HepG2 (cell line): ENCODE measurements around the gene SFRP4. TPM values are rescaled to one million over a fixed set of nuclear protein-coding genes. Genes with fewer than 3 reads are reported as not detected.
A peak's percentile ranks its signal among the peaks of the same experiment; 100 is the strongest.

Experiments used
- ATAC-seq: fragments of 200-7000 bp; cut with Tn5 transposase; 3 replicates; pipeline ENCODE4 v1.9.1; 2020; ENCODE audit warnings: mild to moderate bottlenecking, moderate library complexity
- BruUV-seq: library from RNA; stranded (reverse); fragments of 400-500 nt; replicated peaks from 2 replicates; lab custom pipeline; 2021; lab: Mats Ljungman, UMichigan
- CTCF ChIA-PET: fragments of 300-600 bp; formaldehyde crosslinking; extraction: SDS; loops from one replicate; lab custom pipeline; 2021; ENCODE audit warnings: low total read pairs, inconsistent platforms, low intra/inter-chr PET ratio; lab: Yijun Ruan, JAX
- POLR2A ChIA-PET: fragments of 350-600 bp; sonication (Branson Sonifier 250); formaldehyde crosslinking; loops from one replicate; lab custom pipeline; 2020; ENCODE audit warnings: antibody characterized with exemption, inconsistent platforms; lab: Yijun Ruan, JAX
- DNase-seq: peaks from one replicate; pipeline ENCODE4 v3.0.0-alpha.2; 2015; ENCODE audit warnings: low spot score
- FAIRE-seq: peaks from 3 replicates; lab custom pipeline; 2011; peaks lifted over from hg19 to GRCh38; lab: Jason Lieb, UNC
- H2AFZ ChIP-seq: one replicate; pipeline ENCODE4 v1.6.1; 2011; ENCODE audit warnings: low read length, inconsistent platforms
- H3K27ac ChIP-seq: fragments of 300-600 bp; 3 replicates; pipeline ENCODE4 v1.8.0; 2011; ENCODE audit warnings: mixed run types, mild to moderate bottlenecking, mixed read lengths, low read length, inconsistent platforms; ENCODE audit not compliant: insufficient read depth; ENCODE audit errors: extremely low read length
- H3K27me3 ChIP-seq, 2 experiments: fragments of 200-600 bp in 1 of 2; 2 replicates in 1 of 2; 3 replicates in 1 of 2; pipeline versions ENCODE4 v1.6.0 to v1.8.0; 2011; ENCODE audit warnings: low read length in 2 of 2, mild to moderate bottlenecking in 2 of 2, moderate library complexity in 2 of 2, inconsistent platforms in 1 of 2; ENCODE audit not compliant: insufficient read depth in 2 of 2, control insufficient read depth in 1 of 2
- H3K36me3 ChIP-seq, 2 experiments: fragments of 200-600 bp in 1 of 2; replicated peaks in 1 of 2; 2 replicates in 1 of 2; 3 replicates in 1 of 2; pipeline versions ENCODE4 v1.5.1 to v1.8.0; 2011; ENCODE audit warnings: low read length in 2 of 2, inconsistent platforms in 1 of 2; ENCODE audit not compliant: insufficient read depth in 2 of 2, control insufficient read depth in 1 of 2
- H3K4me1 ChIP-seq: 2 replicates; pipeline ENCODE4 v1.5.1; 2012; ENCODE audit warnings: low read length, inconsistent platforms; ENCODE audit not compliant: insufficient read depth
- H3K4me2 ChIP-seq: 2 replicates; pipeline ENCODE4 v1.6.0; 2011; ENCODE audit warnings: low read depth, low read length, inconsistent platforms
- H3K4me3 ChIP-seq, 3 experiments: fragments of 200-600 bp in 1 of 3; sonication (generic), shearing (Covaris generic) in 1 of 3; replicated peaks in 1 of 3; 2 replicates each; pipeline ENCODE4 v1.5.1; 2011 to 2016; ENCODE audit warnings: low read length in 3 of 3, inconsistent platforms in 2 of 3, low read depth in 2 of 3, mild to moderate bottlenecking in 2 of 3, control low read depth in 1 of 3, mixed read lengths in 1 of 3; ENCODE audit not compliant: insufficient read depth in 1 of 3
- H3K79me2 ChIP-seq: one replicate; pipeline ENCODE4 v1.6.1; 2011; ENCODE audit warnings: low read length, inconsistent platforms; ENCODE audit not compliant: insufficient read depth
- H3K9ac ChIP-seq: 2 replicates; pipeline ENCODE4 v1.6.0; 2011; ENCODE audit warnings: mild to moderate bottlenecking, low read depth, low read length, inconsistent platforms; ENCODE audit not compliant: insufficient read depth
- H3K9me3 ChIP-seq: 2 replicates; pipeline ENCODE4 v1.5.1; 2012; ENCODE audit warnings: mild to moderate bottlenecking, low read length
- H4K20me1 ChIP-seq: 2 replicates; pipeline ENCODE4 v1.6.0; 2011; ENCODE audit warnings: inconsistent platforms, mild to moderate bottlenecking, low read length, moderate library complexity; ENCODE audit not compliant: insufficient read depth
- ATF7 ChIP-seq, 2 experiments: fragments of 450-650 bp in 1 of 2; sonication (generic) in 1 of 2; formaldehyde crosslinking in 1 of 2; IDR thresholded peaks; 2 replicates each; pipeline versions ENCODE4 v1.4.0 to v1.6.1; 2016 to 2020; ENCODE audit warnings: antibody characterized with exemption in 1 of 2, mild to moderate bottlenecking in 1 of 2, missing genetic modification reagents in 1 of 2
- FOXO4 ChIP-seq: sonication (generic); formaldehyde crosslinking; conservative IDR thresholded peaks from 2 replicates; pipeline ENCODE4 v1.8.1; 2023; ENCODE audit warnings: missing genetic modification reagents
- MAZ ChIP-seq, 2 experiments: sonication (generic) in 1 of 2; formaldehyde crosslinking in 1 of 2; IDR thresholded peaks; 2 replicates each; pipeline versions ENCODE4 v1.5.0 to v1.6.1; 2012 to 2020; ENCODE audit warnings: low read depth in 2 of 2, mild to moderate bottlenecking in 2 of 2, borderline replicate concordance in 1 of 2, improper control_type of control experiment in 1 of 2, low read length in 1 of 2, missing genetic modification reagents in 1 of 2, moderate library complexity in 1 of 2
- RBAK ChIP-seq: sonication (generic); formaldehyde crosslinking; IDR thresholded peaks from 2 replicates; pipeline ENCODE4 v1.5.1; 2020; ENCODE audit warnings: mild to moderate bottlenecking, missing genetic modification reagents
- TAF15 ChIP-seq: fragments of 200-400 bp; formaldehyde crosslinking; IDR thresholded peaks from one replicate; pipeline ENCODE4 v1.6.1; 2018; ENCODE audit warnings: mild to moderate bottlenecking, low read depth, low read length; ENCODE audit not compliant: poor library complexity, severe bottlenecking
- TEF ChIP-seq: sonication (generic); formaldehyde crosslinking; IDR thresholded peaks from 2 replicates; pipeline ENCODE4 v1.5.0; 2020; ENCODE audit warnings: missing genetic modification reagents
- THRA ChIP-seq: sonication (generic); formaldehyde crosslinking; IDR thresholded peaks from 2 replicates; pipeline ENCODE4 v1.4.0; 2020; ENCODE audit warnings: missing genetic modification reagents, borderline replicate concordance
- ZBTB33 ChIP-seq: sonication (generic); formaldehyde crosslinking; IDR thresholded peaks from 2 replicates; pipeline ENCODE4 v1.4.0; 2020; ENCODE audit warnings: missing genetic modification reagents
- ZNF747 ChIP-seq: sonication (generic); formaldehyde crosslinking; IDR thresholded peaks from 2 replicates; pipeline ENCODE4 v1.8.1; 2023; ENCODE audit warnings: missing genetic modification reagents, mild to moderate bottlenecking, borderline replicate concordance
- WGBS: methylation state at CpG from one replicate; pipeline ENCODE4 v1.1.6; 2017; ENCODE audit warnings: low lambda C conversion rate; 5-methylcytosine and 5-hydroxymethylcytosine counted together
- in situ Hi-C: cut with HindIII; loops from 2 replicates; pipeline ENCODE4 v1.10.0; 2017; ENCODE audit warnings: low pct_unique_long_range_greater_than_20kb; ENCODE audit not compliant: extremely low pct_ligation_motif_present
- intact Hi-C: fragments of 100-400 bp; cut with micrococcal nuclease; formaldehyde crosslinking; loops from one replicate; pipeline ENCODE4 v1.10.0; 2022; ENCODE audit not compliant: unreplicated experiment
- polyA plus RNA-seq, 8 experiments: library from polyadenylated mRNA; depleted of rRNA in 3 of 8; stranded (reverse) in 7 of 8; unstranded in 1 of 8; fragments of >200 nt; fragmentation: Illumina TruSeq in 4 of 8; extraction: Trizol in 4 of 8; gene quantifications; 2 replicates each; pipeline versions ENCODE4 v1.2.1 to v1.2.3, GENCODE V29; 2011 to 2016; ENCODE audit warnings: low read depth in 4 of 8, missing spikeins in 1 of 8, mixed read lengths in 1 of 8; ENCODE audit not compliant: insufficient read depth in 1 of 8
- total RNA-seq, 5 experiments: library from RNA; depleted of rRNA; stranded (reverse); fragments of >200 nt; fragmentation: Illumina TruSeq; extraction: Trizol; gene quantifications; 2 replicates each; pipeline ENCODE4 v1.2.3, GENCODE V29; 2016; ENCODE audit warnings: low read depth in 1 of 5

SFRP4 gene
- total and polyA plus RNA-seq, 2 of the 13 experiments (the other 11 are each of a cell fraction or from before 2014, with no cell fraction given) = 0.96 to 1.8 TPM

GRCh38 chr7:37947138-37947940 is 30.7 kb upstream of the SFRP4 start:
- peak overlapping the region; percentile 9 for H3K27ac ChIP-seq
- no peaks in the 10 kb centered on the region for H3K27me3 ChIP-seq
- intact Hi-C loops (no loop called here), in situ Hi-C loops (no loop called here)
- no peaks in the 10 kb centered on the region for H4K20me1 ChIP-seq
- no peak for FAIRE-seq
- TF ChIP-seq ZNF747 (CRISPR knock-in tag) = no peak
- TF ChIP-seq, all 625 proteins: peak for 0
- no peaks in the 10 kb centered on the region for H3K9me3 ChIP-seq
- over 99% methylated on average over 7 of the region's 7 CpGs for WGBS
- no peak overlapping the region for H2AFZ ChIP-seq
- no TSS peak for BruUV-seq
- DNase-seq (no peak), ATAC-seq (no peak)
- H3K79me2 ChIP-seq = peaks cover 28% of the 10 kb centered on the region
- no peak overlapping the region for H3K4me3 ChIP-seq
- H3K4me2 ChIP-seq = no peak overlapping the region
- no peak overlapping the region for H3K9ac ChIP-seq
- ChIA-PET CTCF (no interaction called here), POLR2A (interaction anchor here (1.5 kb wide), 1 partner anchor 30 kb away, joined by 5 read pairs; the partner anchor contains the start of gene SFRP4)
- peaks cover 4 to 25% of the 10 kb centered on the region in 2 experiments for H3K36me3 ChIP-seq
- H3K4me1 ChIP-seq = peaks cover 40% of the 10 kb centered on the region

GRCh38 chr7:37945336-37945735 is 28.7 kb upstream of the SFRP4 start:
- POLR2A ChIA-PET = interaction anchor here (3.8 to 4.7 kb wide), 2 partner anchors 25 to 29 kb away, joined by 45 to 68 read pairs; partner anchors contain the start of genes EPDR1 and SFRP4
- no TSS peak for BruUV-seq
- Histone ChIP-seq H2AFZ (no peak overlapping the region), H3K4me2 (no peak overlapping the region), H3K36me3 (peaks cover 0 to 15% of the 10 kb centered on the region in 2 experiments; a peak in 4 of 5 replicates), H3K4me3 (no peak overlapping the region), H3K27ac (peak overlapping the region; percentile 99), H3K27me3 (no peaks in the 10 kb centered on the region), H3K9me3 (no peaks in the 10 kb centered on the region), H3K79me2 (peaks cover 44% of the 10 kb centered on the region), H4K20me1 (no peaks in the 10 kb centered on the region), H3K9ac (peak overlapping the region; percentile 82), H3K4me1 (peaks cover 59% of the 10 kb centered on the region)
- DNase-seq = peak; percentile 10
- in situ Hi-C loops = no loop called here
- intact Hi-C loops = no loop called here
- no peak for FAIRE-seq
- CTCF ChIA-PET = no interaction called here
- 89% methylated on average over 4 of the region's 4 CpGs for WGBS
- no peak for ATAC-seq
- TF ChIP-seq MAZ (IDR thresholded peaks at IDR 0.05; ENCODE audit: borderline replicate concordance, low read depth, low read length) (no peak), MAZ (CRISPR knock-in tag; IDR thresholded peaks at IDR 0.05; ENCODE audit: low read depth) (no peak), TAF15 (no peak), TEF (no peak), ZBTB33 (CRISPR knock-in tag) (peak; percentile 56; the same call in 1 of the 2 replicates), THRA (CRISPR knock-in tag) (no peak), RBAK (CRISPR knock-in tag) (no peak), FOXO4 (CRISPR knock-in tag) (no peak), ATF7 (IDR thresholded peaks at IDR 0.05) (peak; percentile 56), ATF7 (CRISPR knock-in tag; IDR thresholded peaks at IDR 0.05) (no peak)
